Measurements from ENCODE around the gene TMC4. TPM values are rescaled to one million over a fixed set of nuclear protein-coding genes. Genes with fewer than 3 reads are reported as not detected.

The TMC4 gene
- total RNA-seq, 6 donors from 2014 or later = 35.7 to 116 (median 48.5) TPM

- ATAC-seq (ENCODE audit: low FRiP score in 2 of 2) (no peak), DNase-seq (no peak)
- TF ChIP-seq EP300 (IDR thresholded peaks at IDR 0.05) (no peak), CTCF (IDR thresholded peaks at IDR 0.05) (no peak), POLR2A (IDR thresholded peaks at IDR 0.05) (no peak), POLR2AphosphoS5 (IDR thresholded peaks at IDR 0.05) (no peak)
- 67 to 81% methylated on average over 9 to 13 of the region's 13 CpGs for WGBS, 2 donors
- Histone ChIP-seq H3K27ac (peak overlapping the region; percentile 89 to 96 (median 95)), H3K27me3 (no peaks in the 10 kb centered on the region), H3K4me1 (peaks cover 80 to 97% (median 95%) of the 10 kb centered on the region in 4 donors), H3K4me3 (peak overlapping the region in 2 of 4 donors; percentile 2 to 86), H3K36me3 (peaks cover 3 to 70% (median 58%) of the 10 kb centered on the region in 4 donors), H3K9me3 (no peaks in the 10 kb centered on the region)
Observed at GRCh38 chr19:54206831-54207177, 33.8 kb upstream of the TMC4 start.

- peaks cover 84 to 99% (median 98%) of the 10 kb centered on the region in 4 donors for H3K4me1 ChIP-seq
- H3K36me3 ChIP-seq = peaks cover 3 to 75% (median 61%) of the 10 kb centered on the region in 4 donors
- TF ChIP-seq CTCF (IDR thresholded peaks at IDR 0.05) (no peak), POLR2A (IDR thresholded peaks at IDR 0.05) (peak in 1 of 4 donors; percentile 30), EP300 (IDR thresholded peaks at IDR 0.05) (no peak), POLR2AphosphoS5 (IDR thresholded peaks at IDR 0.05) (peak in 1 of 2 donors; percentile 16)
- WGBS, 2 donors = 83 to 93% methylated on average over 16 to 24 of the region's 27 CpGs
- H3K4me3 ChIP-seq = peak overlapping the region in 1 of 4 donors; percentile 86
- no peaks in the 10 kb centered on the region for H3K9me3 ChIP-seq
- ATAC-seq (ENCODE audit: low FRiP score in 2 of 2) (no peak), DNase-seq (peak in 1 of 2 donors; percentile 83)
- no peaks in the 10 kb centered on the region for H3K27me3 ChIP-seq
- H3K27ac ChIP-seq = peak overlapping the region; percentile 89 to 96 (median 95)
Observed at GRCh38 chr19:54206030-54206830, 33.3 kb upstream of the TMC4 start.

DNA sequence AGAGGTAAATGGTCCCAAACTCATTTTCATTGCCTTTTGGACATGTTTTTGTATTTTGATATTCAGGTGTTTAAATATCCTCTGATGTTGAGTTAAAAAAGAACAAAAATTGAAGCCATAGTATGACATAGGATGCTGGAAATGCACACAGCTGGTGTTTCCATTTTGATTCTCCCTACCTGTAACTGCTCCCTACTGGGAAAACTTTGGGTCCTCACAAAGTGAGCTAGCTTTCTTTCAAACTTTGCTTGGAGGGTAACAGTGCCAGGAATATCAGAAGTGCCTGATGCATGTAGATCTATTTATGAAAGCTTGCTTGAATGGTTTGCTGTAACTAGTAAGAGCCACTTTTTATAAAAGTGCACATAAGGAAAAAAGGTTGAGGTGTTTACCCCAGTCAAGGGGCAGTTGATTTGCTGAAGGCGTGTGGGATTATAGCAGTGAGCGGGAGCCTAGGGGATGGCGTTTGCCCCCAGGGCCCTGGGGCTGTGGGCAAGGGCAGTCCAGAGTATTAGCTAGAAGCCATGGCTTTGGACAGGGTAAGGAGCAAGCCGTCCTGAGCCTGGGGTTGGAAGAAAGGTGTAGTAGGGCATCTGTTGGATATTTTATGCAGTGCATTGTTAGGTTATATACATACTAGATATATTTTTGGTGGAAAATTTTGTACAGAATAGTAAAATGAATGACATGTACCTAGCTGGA, 32.0 kb upstream of the TMC4 start:
- peak overlapping the region in 1 of 4 donors; percentile 86 for H3K4me3 ChIP-seq

GRCh38 chr19:54203151-54203611, 30.2 kb upstream of the TMC4 start:
- peaks cover 64 to 78% (median 75%) of the 10 kb centered on the region in 4 donors for H3K4me1 ChIP-seq
- TF ChIP-seq EP300 (IDR thresholded peaks at IDR 0.05) (no peak), POLR2A (IDR thresholded peaks at IDR 0.05) (no peak), CTCF (IDR thresholded peaks at IDR 0.05) (no peak), POLR2AphosphoS5 (IDR thresholded peaks at IDR 0.05) (no peak)

More for the DNA sequence above, 32.0 kb upstream of the TMC4 start:
- ATAC-seq (ENCODE audit: low FRiP score in 2 of 2) = no peak
- H3K9me3 ChIP-seq = no peaks in the 10 kb centered on the region
- H3K36me3 ChIP-seq = peaks cover 3 to 75% (median 61%) of the 10 kb centered on the region in 4 donors
- 68 to 76% methylated on average over 4 of the region's 4 CpGs for WGBS, 2 donors
- no peak for TF ChIP-seq EP300 (IDR thresholded peaks at IDR 0.05)
- TF ChIP-seq POLR2AphosphoS5 (IDR thresholded peaks at IDR 0.05) = no peak
- TF ChIP-seq CTCF (IDR thresholded peaks at IDR 0.05) = no peak
- TF ChIP-seq POLR2A (IDR thresholded peaks at IDR 0.05) = no peak
- DNase-seq = no peak
- H3K27me3 ChIP-seq = no peaks in the 10 kb centered on the region
- H3K27ac ChIP-seq = peak overlapping the region; percentile 89 to 96 (median 95)
- H3K4me1 ChIP-seq = peaks cover 78 to 91% (median 89%) of the 10 kb centered on the region in 4 donors

More at GRCh38 chr19:54203151-54203611, 30.2 kb upstream of the TMC4 start:
- H3K27ac ChIP-seq = peak overlapping the region; percentile 89 to 96 (median 95)
- H3K36me3 ChIP-seq = peaks cover 3 to 69% (median 61%) of the 10 kb centered on the region in 4 donors
- H3K4me3 ChIP-seq = peak overlapping the region in 2 of 4 donors; percentile 9 to 86
- H3K27me3 ChIP-seq = no peaks in the 10 kb centered on the region
- WGBS, 2 donors = 49 to 70% methylated on average over 8 to 9 of the region's 9 CpGs
- no peaks in the 10 kb centered on the region for H3K9me3 ChIP-seq
- ATAC-seq (ENCODE audit: low FRiP score in 2 of 2) (no peak), DNase-seq (no peak)
